GM18508 (cell line): Measurements from ENCODE around the gene SRCIN1.
"Not testable (repeated sequence)": the region's sequence is repeated elsewhere in the genome, so short reads cannot be mapped to it uniquely, and the experiment has no call there.

ENCODE experiments used
- ATAC-seq: cut with Tn5 transposase; IDR thresholded peaks from one replicate; pipeline ENCODE4 v1.9.1; 2021; ENCODE audit warnings: moderate number of reproducible peaks; ENCODE audit not compliant: insufficient read depth, unreplicated experiment

The SRCIN1 gene

GRCh38 chr17:38547444-38547843 is 58.3 kb downstream of the SRCIN1 start:
- ATAC-seq = no peak

- ATAC-seq = no peak
These were observed 59.4 kb downstream of the SRCIN1 start for GRCh38 chr17:38546396-38546795.

DNA sequence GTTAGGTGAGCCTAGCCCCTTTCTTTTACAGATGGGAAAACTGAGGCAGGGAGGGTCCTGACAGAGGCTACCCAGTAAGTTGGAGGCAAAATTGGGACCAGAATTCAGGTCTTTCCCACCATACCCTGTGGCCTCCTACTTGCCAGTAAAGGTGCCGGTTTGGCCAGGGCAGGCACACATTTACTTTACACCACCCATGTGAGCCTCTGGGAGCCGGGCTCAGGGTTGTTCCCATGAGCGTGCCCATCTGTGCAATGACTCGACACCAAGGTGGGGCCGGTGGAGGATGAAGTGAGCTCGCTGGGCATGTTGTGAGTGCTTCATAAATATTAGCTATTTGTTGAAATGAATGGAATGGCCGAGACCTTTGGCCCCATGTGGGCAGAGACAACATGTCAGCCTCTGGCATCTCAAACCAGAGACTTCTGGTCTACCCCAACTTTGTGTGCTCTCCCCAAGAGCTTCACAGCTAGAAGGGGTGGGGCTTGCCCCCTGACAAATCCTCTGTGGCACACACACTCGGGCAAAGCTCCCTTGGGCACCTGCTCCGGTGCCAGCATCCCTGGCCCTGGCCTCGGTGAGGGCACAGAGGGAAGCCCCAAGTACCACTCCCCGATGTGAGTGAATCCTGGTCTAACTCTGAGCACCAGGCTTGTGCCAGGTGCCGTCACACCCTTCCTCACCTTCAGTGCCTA is 60.1 kb downstream of the SRCIN1 start:
- ATAC-seq = no peak

- ATAC-seq = no peak
These were observed 60.9 kb downstream of the SRCIN1 start for GRCh38 chr17:38544839-38545209.

GRCh38 chr17:38544175-38544838 is 61.4 kb downstream of the SRCIN1 start:
- no peak for ATAC-seq

DNA sequence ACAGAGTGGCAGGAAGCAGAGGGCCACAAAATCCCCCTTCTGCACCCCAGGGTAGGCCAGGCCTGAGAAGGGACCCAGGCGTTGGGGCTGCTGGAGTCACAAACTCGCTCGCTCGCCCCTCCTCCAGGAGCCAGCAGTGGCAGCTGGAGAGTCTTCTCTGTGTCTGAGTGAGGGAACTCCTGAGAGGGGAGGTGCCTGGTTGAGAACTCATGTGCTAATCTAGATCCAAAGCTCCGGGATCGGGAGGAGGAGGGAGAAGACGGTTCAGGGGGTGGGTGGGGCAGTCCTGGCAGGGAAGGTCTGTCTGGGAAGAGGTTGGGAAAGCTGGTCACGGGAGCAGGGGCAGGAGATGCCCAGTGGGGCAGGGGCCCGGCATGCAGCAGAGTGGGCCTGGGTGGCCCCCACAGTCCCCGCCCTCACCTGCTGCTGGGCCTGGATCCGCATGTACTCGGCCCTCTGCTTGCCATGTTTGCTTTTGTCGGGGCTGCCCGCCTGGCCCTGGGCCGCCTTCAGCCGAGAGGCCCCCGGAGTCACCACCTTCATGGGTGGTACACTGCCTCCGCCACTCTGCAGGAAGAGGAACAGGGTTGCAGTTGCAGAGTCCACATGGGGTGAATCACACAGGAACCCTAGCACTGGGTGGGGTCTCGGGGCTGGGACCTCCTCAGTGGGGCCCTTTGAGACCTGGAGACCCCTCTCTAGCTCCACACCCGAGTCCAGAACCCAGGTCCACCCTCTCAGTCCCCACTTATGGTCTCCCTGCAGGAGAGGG is 62.2 kb downstream of the SRCIN1 start:
- no peak for ATAC-seq

- ATAC-seq = no peak
These were observed 63.5 kb downstream of the SRCIN1 start for GRCh38 chr17:38542286-38542685.

DNA sequence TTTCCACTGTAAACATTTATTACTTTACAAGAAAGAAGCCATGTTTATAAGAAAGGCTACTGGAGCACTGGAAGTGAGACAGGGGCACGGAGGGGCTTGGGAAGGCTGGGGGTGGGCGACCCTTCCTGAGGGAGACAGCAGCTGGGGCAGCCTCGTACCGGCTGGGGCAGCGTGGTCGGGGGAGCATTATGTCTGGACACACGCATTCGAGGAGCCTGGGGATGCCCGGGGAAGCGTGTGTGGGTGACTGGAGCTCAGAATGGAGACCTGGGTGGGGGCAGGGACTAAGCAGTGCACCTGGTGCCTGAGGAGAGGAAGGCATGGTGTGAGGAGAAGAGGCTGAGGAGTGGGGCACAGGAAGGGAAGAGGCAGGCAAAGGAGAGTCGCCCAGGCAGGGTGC is 64.5 kb downstream of the SRCIN1 start:
- ATAC-seq = no peak

- ATAC-seq = no peak
These were observed 65.2 kb downstream of the SRCIN1 start for GRCh38 chr17:38540514-38541045.

DNA sequence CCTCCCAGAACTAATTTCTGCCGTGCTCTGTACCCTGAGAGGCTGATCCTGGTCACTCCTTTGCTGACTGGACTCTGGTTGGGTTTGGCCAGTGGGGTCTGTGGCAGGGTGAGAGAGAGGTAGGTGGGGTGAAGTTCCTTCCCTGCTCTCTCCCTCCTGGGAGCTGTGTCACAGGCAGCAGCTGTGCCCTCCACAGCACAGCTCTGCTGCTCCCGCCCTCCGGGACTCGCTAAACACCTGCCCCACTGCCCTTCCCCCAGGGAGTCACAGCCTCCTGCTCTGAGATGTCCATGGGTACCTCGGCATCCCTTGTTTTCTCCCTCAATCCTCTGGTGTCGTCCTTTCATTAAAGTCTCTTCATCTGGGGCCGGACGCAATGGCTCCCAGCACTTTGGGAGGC is 66.4 kb downstream of the SRCIN1 start:
- ATAC-seq = no peak

DNA sequence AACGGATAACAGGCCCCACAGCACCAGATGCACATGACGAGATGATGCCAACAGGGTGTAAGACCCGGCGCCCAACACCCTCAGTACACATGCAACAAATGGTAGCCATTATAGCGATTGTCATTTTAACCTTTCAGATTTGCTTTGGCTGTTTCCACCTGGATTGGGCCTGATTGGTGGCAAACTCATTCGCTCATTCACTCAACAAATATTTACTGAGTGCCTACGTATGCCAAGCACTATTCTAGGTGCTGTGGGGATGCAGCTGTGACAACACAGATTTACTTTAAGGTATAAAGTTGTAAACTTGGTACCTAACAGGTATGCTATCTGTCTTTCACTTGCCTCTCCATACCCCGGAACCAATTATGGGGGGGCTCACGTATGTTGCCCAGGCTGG is 66.8 kb downstream of the SRCIN1 start:
- ATAC-seq = no peak

GRCh38 chr17:38536661-38537060 is 69.1 kb downstream of the SRCIN1 start:
- no peak for ATAC-seq

DNA sequence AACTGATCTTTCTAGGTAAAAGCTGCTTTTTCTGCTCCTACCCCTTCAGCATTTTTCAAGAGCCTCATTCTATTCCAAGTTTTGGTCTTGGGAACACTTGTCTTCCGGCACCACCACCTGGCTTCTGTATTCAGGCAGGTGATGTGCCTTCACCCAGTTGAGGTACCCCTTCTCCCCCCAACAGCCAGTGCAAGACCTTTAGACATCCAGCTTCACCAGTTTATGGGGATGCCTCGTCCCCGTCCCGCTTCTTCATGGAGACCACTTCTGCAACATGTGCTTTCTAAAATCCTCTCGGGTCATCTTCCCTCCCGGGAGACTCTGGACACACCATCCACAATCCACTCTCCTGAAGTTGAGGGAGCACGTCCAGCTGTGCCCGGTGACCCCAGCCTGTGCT is 69.9 kb downstream of the SRCIN1 start:
- no peak for ATAC-seq

DNA sequence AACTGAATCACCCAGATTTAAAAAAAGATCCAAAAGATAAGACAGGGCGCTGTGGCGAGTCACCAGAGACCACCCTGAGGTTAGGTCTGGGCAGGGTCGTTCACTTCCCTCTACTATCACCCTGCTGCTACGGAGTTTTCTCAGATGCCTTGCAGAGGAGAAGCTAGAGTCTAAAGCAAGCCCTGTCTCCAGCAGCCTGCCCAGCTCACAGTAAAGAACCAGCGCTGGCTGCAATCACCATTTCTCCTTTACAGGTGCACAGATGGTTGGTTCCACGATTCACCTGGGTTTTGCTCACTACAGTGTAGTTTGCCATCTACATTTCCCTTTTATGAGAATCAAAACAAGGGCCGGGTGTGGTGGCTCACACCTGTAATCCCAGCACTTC is 71.3 kb downstream of the SRCIN1 start:
- ATAC-seq = no peak

DNA sequence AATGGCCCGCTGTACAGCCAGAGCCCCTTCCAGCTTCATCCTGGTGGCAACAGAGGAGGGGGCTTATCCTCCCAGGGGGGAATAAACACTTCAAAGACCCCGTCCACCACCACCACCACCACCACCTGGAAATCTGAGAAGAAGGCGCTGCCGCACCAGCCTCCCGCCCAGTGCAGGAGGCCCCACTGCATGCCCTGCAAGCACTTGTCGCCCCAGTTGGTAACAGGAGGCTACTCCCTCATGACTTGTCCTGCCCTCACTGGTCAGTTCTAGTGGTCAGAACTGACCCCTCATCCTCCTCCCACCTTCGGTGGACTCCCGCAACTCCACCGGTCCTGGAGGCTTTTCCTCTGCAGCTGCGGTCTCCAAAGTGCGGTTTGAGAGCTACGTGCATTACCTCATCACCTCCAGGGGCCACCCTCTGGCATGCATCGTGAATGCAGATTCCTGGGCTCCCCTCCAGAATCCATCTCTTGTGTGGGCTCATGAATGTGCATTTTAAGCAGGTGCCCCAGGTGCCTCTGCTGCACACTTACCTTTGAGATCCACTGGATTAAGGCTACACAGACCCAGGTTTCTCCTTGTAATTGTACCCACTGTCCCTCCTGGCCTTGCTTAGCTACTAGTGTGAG is 71.8 kb downstream of the SRCIN1 start:
- ATAC-seq = no peak

GRCh38 chr17:38533241-38533640 is 72.5 kb downstream of the SRCIN1 start:
- ATAC-seq = no peak

- ATAC-seq = no peak
These were observed 73.3 kb downstream of the SRCIN1 start for GRCh38 chr17:38532451-38532850.

DNA sequence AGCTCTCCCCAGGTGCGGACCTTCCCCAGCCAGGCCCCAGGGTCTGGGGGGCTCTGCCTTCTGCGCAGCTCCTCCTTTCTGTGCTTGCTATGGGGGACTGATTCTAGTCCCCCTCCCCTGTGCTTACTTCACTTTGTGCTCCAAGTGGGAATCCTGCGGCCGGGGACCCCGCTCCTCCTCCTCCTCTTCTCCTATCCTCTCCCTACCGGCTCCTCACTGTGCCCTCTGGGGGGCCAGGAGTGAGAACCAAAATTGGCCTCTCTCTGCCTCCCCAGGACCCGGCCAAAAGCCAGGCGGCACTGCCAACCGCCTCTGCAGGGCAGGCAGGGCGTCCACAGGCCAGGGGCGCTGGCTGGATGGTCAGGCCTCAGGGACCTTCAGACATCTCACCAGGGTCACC is 74.0 kb downstream of the SRCIN1 start:
- ATAC-seq = not testable (repeated sequence)

- ATAC-seq = not testable (repeated sequence)
These were observed 74.9 kb downstream of the SRCIN1 start for GRCh38 chr17:38530856-38531255.

- not testable (repeated sequence) for ATAC-seq
These were observed 77.6 kb downstream of the SRCIN1 start for GRCh38 chr17:38528141-38528540.

- ATAC-seq = not testable (repeated sequence)
These were observed 79.2 kb downstream of the SRCIN1 start for GRCh38 chr17:38526526-38526925.
